Measurements from ENCODE around the gene WWP2.

The WWP2 gene

GRCh38 chr16:69859105-69859989, 97.2 kb downstream of the WWP2 start:
- DNase-seq (ENCODE audit: low read depth), result no peak

DNA sequence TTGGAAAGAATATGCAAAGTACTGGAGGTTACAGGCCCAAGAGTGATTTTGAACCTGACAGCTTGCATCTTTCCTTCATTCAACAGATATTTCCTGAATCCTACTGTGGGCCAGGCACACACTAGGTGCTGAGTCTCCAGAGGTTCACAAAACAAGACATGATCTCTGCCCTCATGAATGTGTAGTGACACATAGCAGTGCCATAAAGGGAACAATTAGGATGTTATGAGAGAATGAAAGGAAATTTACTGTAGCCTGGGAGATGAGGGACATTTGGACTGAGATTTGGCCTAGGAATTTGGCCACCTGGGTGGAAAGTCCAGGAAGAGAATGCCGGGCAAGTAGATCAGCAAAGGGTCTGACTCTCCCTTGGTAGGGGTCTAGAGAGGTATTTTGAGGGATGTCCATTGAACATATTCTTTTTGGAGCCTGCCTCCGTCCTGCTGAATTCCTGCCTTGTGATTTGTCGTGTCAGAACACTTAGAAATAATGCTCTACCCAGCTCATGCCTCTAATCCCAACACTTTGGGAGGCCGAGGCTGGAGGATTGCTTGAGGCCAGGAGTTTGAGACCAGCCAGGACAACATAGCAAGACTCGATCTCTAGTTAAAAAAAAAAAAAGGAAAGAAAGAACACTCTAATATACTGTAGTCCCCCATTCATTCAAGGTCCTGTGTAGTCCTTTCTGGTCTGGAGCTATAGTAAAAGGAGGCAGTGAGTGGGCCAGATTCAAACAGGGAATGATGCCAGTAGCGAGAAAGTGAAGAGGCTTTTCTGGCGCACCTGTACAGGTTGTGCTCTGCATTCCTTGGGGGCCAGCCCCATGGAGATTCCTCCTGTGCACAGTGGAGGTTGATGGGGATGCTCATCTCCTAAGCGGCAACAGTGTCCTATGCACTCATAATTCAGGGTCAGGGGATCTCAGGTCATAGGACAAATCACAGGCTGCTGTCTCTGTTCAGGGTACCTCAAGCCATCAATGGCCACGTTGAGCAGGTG, 98.4 kb downstream of the WWP2 start:
- DNase-seq (ENCODE audit: low read depth), result no peak

DNA sequence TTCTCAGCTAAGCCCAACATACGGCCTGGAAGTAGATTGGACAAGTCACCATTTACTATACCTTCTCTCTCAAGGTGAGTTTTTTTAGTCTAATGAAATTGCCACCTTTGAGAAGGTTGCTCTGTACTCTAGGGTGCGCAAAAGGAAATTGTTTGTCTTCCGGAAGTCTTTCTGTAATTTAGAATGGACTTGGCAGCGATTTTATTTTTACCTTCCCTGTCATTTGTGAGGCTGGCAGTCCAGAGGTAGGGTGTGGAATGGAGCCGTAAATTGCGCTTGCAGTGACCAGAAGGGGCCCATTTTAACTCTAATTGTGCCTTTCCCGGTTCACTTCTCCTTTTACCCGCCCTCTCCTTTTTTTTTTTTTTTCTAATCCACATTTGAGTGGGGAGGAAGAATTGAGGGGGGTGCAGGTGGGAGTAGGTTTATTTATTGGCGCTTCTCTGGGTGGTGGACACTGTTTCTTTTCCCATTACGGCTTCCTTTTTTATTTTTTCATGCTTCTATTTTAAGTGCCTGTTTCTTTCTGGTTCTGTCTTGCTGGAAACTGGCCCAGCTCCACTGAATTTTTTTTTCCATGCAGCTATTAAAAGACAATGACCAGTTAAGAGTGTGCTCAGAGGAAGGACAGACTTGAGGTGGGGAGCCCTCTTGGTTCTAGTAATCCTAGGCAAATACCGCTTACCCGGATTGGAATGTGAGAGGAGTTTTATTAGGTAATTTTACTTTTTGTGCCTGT, 99.3 kb downstream of the WWP2 start:
- no peak for DNase-seq (ENCODE audit: low read depth)

GRCh38 chr16:69863401-69864281, 101.5 kb downstream of the WWP2 start:
- no peak for DNase-seq (ENCODE audit: low read depth)

DNA sequence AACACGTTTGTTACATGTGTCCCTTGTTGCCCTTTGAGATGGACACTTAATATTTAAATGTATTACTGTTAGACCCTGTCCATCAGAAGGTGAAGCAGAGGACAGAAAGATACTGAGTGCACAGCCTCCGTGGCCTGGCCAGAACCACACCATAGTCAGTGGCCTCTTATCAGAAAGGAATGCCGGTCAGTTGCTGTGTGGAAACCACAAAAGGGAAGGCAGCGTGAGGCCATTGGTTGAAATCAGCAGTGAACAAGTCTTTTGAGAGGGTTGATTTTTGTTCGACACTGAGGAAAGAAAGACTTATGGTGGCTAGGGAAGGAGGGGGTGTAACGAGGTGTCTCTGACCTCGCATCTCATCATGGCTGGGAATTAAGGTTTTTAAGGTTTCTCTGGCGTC, 103.6 kb downstream of the WWP2 start:
- DNase-seq (ENCODE audit: low read depth), result no peak

GRCh38 chr16:69867784-69868560, 105.8 kb downstream of the WWP2 start:
- no peak for DNase-seq (ENCODE audit: low read depth)

DNA sequence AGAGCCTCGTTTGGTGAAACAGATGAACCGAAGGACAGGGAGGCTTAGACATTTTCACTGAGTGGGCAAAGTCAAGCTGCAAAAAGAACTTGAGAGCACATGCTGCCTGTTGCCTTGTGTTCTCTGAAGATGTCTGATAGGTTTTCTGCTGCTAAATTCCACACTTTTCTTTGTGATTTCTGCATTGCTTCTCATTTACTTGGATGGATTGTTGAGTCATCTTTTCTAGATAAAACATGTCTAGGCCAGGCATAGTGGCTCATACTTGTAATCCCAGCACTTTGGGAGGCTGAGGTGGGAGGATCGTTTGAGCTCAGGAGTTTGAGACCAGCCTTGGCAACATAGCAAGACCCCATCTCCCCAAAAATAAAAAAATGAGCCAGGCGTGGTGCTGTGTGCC, 108.6 kb downstream of the WWP2 start:
- no peak for DNase-seq (ENCODE audit: low read depth)

GRCh38 chr16:69871708-69872107, 109.6 kb downstream of the WWP2 start:
- DNase-seq (ENCODE audit: low read depth), result no peak

- DNase-seq (ENCODE audit: low read depth), result no peak
These were observed 110.8 kb downstream of the WWP2 start for GRCh38 chr16:69872888-69873287.

GRCh38 chr16:69873783-69874182, 111.7 kb downstream of the WWP2 start:
- DNase-seq (ENCODE audit: low read depth), result no peak

GRCh38 chr16:69874271-69874670, 112.1 kb downstream of the WWP2 start:
- no peak for DNase-seq (ENCODE audit: low read depth)

DNA sequence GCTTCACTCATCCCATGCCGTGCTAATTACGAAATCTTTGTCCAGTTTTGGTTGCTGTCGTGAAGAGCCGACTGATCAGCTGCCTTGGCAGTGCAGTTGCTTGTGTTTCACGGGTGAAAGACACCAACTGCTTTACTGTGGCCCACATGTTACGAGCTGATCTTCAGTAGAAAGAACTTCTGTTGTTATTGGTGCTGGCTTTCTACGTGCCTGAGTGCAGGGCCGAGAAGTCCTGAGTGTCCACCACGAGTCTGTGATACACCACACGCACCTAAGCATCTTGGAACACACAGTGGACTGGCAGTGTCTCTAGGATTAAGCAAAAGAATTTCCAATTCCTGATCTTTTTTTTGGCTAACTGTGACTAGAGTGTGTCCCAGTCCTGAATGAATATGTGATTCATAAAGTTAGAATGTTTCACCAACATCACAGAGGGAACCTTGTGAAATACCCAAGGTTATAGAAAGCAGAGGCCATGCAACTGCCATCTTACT, 118.6 kb downstream of the WWP2 start:
- no peak for DNase-seq (ENCODE audit: low read depth)

DNA sequence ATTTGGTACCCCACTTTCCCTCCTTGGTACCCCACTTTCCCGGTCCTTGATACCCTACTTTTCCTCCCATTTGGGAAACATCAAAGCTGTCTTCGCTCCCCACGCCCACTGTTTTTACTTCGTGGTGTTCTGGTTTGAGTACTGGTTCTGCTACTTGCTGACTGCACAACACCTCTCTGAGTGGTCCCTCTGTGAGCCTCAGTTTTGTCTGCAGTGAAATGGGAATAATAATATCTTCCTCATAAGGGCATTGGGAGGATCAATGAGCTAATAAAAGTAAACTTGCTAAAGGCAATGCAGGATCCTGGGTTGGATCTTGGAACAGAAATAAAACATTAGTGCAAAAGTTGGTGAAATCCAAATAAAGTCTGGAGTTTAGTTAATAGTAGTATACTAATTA, 119.0 kb downstream of the WWP2 start:
- no peak for DNase-seq (ENCODE audit: low read depth)

DNA sequence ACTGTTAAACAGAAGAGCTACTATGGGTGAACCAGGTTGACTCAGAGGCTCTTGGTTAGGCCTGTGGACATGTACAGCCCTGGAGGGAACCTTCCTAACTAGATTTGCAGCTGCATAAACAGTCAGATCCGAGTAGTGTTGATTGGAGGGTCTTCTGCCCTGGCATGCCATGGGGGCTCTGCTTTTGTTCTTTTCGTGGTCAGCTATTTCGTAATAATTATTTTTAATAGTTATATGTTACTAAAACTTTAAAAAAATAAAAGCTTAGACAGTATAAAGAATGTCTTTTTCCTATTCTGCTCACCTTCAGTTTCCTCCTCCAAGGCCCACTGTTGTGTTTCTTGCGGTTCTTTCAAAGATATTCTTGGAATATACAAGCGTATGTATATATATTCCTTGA, 121.6 kb downstream of the WWP2 start:
- DNase-seq (ENCODE audit: low read depth), result no peak

GRCh38 chr16:69885722-69886121, 123.6 kb downstream of the WWP2 start:
- DNase-seq (ENCODE audit: low read depth), result no peak

- DNase-seq (ENCODE audit: low read depth), result no peak
These were observed 124.6 kb downstream of the WWP2 start for GRCh38 chr16:69886726-69887125.

DNA sequence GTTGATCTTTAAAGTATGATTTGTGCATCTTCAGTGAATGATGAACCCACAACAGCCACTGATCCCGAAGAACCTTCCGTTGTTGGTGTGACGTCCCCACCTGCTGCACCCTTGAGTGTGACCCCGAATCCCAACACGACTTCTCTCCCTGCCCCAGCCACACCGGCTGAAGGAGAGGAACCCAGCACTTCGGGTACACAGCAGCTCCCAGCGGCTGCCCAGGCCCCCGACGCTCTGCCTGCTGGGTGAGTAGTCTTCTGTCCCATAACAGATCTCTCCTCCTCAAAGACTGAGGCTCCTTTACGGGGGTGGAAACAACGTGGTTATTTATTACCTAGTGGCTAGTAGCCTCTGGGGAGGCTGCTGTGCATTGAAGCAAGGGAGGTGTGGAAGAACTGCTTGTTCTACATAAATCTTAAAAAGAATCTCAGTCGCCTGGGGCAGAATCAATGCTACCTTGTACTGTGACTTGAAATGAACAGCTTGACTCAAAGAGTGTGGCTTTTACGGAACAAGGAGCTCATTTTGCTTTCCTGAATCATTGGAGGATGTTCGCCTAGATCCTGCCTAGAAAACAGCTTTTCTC, 126.0 kb downstream of the WWP2 start:
- no peak for DNase-seq (ENCODE audit: low read depth)

- DNase-seq (ENCODE audit: low read depth), result no peak
These were observed 127.3 kb downstream of the WWP2 start for GRCh38 chr16:69889295-69889964.
